IMR-90 (cell line): ENCODE data around the gene AGFG1.

Experiments used
- CEBPB ChIP-seq: IDR thresholded peaks from 2 replicates; pipeline ENCODE4 v1.6.1; 2012; ENCODE audit warnings: low read depth, low read length, improper control_type of control experiment
- CHD1 ChIP-seq: IDR thresholded peaks from 2 replicates; pipeline ENCODE4 v1.6.1; 2012; ENCODE audit warnings: low read depth, low read length, improper control_type of control experiment
- FOS ChIP-seq: fragments of 150-350 bp; IDR thresholded peaks from 2 replicates; pipeline ENCODE4 v1.6.1; 2016; ENCODE audit warnings: low read depth, low read length
- MAFK ChIP-seq: IDR thresholded peaks from 2 replicates; pipeline ENCODE4 v1.6.1; 2012; ENCODE audit warnings: low read depth, low read length, improper control_type of control experiment
- MAZ ChIP-seq: IDR thresholded peaks from 2 replicates; pipeline ENCODE4 v1.6.1; 2012; ENCODE audit warnings: low read depth, mild to moderate bottlenecking, low read length, improper control_type of control experiment, moderate library complexity, borderline replicate concordance
- POLR2A ChIP-seq: IDR thresholded peaks from 2 replicates; pipeline ENCODE4 v1.6.1; 2012; ENCODE audit warnings: mild to moderate bottlenecking, low read depth, low read length
- RAD21 ChIP-seq: IDR thresholded peaks from 2 replicates; pipeline ENCODE4 v1.6.1; 2012; ENCODE audit warnings: low read length, improper control_type of control experiment
- RCOR1 ChIP-seq: IDR thresholded peaks from 2 replicates; pipeline ENCODE4 v1.6.1; 2012; ENCODE audit warnings: mild to moderate bottlenecking, low read length, improper control_type of control experiment; ENCODE audit not compliant: insufficient replicate concordance
- SMC3 ChIP-seq: fragments of 150-350 bp; IDR thresholded peaks from 2 replicates; pipeline ENCODE4 v1.6.1; 2016; ENCODE audit warnings: low read depth, mild to moderate bottlenecking, antibody characterized with exemption, low read length, moderate library complexity
- TF ChIP-seq, protein P1 (sequence below): conservative IDR thresholded peaks from 2 replicates; pipeline ENCODE4 v1.5.1; 2012; ENCODE audit warnings: mild to moderate bottlenecking, low read depth, low read length, improper control_type of control experiment

DNA sequence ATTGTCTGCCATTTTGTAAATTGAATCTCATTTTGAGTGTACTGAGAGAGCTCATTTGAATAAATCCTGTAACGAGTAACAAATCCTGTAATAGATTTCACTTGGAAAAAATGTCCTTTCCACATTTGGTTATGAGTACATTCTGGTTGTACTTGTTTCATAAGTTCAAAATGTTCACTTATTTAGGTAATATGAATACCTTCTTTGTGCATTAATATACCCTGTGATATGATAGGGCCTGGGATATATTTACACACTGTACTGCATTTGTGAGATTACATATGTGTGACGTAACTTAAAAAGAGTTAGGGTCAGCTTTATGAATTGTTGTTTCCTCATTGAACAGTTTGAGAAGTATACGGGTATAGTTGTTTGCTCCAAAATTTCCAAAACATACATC lies 16.1 kb downstream of the AGFG1 start:
- TF ChIP-seq, protein P1, sequence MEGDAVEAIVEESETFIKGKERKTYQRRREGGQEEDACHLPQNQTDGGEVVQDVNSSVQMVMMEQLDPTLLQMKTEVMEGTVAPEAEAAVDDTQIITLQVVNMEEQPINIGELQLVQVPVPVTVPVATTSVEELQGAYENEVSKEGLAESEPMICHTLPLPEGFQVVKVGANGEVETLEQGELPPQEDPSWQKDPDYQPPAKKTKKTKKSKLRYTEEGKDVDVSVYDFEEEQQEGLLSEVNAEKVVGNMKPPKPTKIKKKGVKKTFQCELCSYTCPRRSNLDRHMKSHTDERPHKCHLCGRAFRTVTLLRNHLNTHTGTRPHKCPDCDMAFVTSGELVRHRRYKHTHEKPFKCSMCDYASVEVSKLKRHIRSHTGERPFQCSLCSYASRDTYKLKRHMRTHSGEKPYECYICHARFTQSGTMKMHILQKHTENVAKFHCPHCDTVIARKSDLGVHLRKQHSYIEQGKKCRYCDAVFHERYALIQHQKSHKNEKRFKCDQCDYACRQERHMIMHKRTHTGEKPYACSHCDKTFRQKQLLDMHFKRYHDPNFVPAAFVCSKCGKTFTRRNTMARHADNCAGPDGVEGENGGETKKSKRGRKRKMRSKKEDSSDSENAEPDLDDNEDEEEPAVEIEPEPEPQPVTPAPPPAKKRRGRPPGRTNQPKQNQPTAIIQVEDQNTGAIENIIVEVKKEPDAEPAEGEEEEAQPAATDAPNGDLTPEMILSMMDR, result no peak
- TF ChIP-seq SMC3 (no peak), CHD1 (no peak), RAD21 (no peak), MAZ (no peak), POLR2A (no peak), FOS (no peak), RCOR1 (no peak), CEBPB (no peak), MAFK (no peak)
